GM21529 (cell line): ENCODE results near the gene APP.

ENCODE experiments used
- ATAC-seq: cut with Tn5 transposase; IDR thresholded peaks from one replicate; pipeline ENCODE4 v1.9.1; 2021; ENCODE audit not compliant: unreplicated experiment

The APP gene

GRCh38 chr21:25884311-25884710, 286.3 kb downstream of the APP start:
- no peak for ATAC-seq

GRCh38 chr21:25881524-25882376, 288.8 kb downstream of the APP start:
- peak; percentile 86 for ATAC-seq

- ATAC-seq, result no peak
These were observed 291.4 kb downstream of the APP start for GRCh38 chr21:25879203-25879602.

GRCh38 chr21:25878344-25878743, 292.2 kb downstream of the APP start:
- ATAC-seq, result no peak

- ATAC-seq, result no peak
These were observed 298.3 kb downstream of the APP start for GRCh38 chr21:25872271-25872670.

- ATAC-seq, result no peak
These were observed 299.0 kb downstream of the APP start for GRCh38 chr21:25871566-25871965.

- ATAC-seq, result no peak
These were observed 300.5 kb downstream of the APP start for GRCh38 chr21:25870084-25870483.

- no peak for ATAC-seq
These were observed 303.5 kb downstream of the APP start for GRCh38 chr21:25867061-25867460.

- no peak for ATAC-seq
These were observed 306.8 kb downstream of the APP start for GRCh38 chr21:25863747-25864146.

GRCh38 chr21:25863031-25863430, 307.5 kb downstream of the APP start:
- ATAC-seq, result no peak

- ATAC-seq, result no peak
These were observed 308.0 kb downstream of the APP start for GRCh38 chr21:25862596-25862995.

GRCh38 chr21:25862112-25862511, 308.5 kb downstream of the APP start:
- no peak for ATAC-seq

- no peak for ATAC-seq
These were observed 311.2 kb downstream of the APP start for GRCh38 chr21:25859235-25859929.

GRCh38 chr21:25858325-25858724, 312.2 kb downstream of the APP start:
- no peak for ATAC-seq

- no peak for ATAC-seq
These were observed 313.1 kb downstream of the APP start for GRCh38 chr21:25857308-25858074.

- ATAC-seq, result no peak
These were observed 315.0 kb downstream of the APP start for GRCh38 chr21:25855576-25855975.

GRCh38 chr21:25850126-25850842, 320.3 kb downstream of the APP start:
- ATAC-seq, result no peak

- no peak for ATAC-seq
These were observed 322.3 kb downstream of the APP start for GRCh38 chr21:25848309-25848708.

- peak; percentile 47 for ATAC-seq
These were observed 324.8 kb downstream of the APP start for GRCh38 chr21:25845729-25846256.

GRCh38 chr21:25842925-25843324, 327.6 kb downstream of the APP start:
- no peak for ATAC-seq

GRCh38 chr21:25838809-25839208, 331.8 kb downstream of the APP start:
- no peak for ATAC-seq
